Hypothalamus (tissue), 51 donors: ENCODE measurements around the gene KLHL2.

ENCODE experiments used
- DNase-seq, 51 donors: peaks; one replicate each; lab custom pipeline; 2025; lab: John Stamatoyannopoulos, UW

KLHL2 gene

DNA sequence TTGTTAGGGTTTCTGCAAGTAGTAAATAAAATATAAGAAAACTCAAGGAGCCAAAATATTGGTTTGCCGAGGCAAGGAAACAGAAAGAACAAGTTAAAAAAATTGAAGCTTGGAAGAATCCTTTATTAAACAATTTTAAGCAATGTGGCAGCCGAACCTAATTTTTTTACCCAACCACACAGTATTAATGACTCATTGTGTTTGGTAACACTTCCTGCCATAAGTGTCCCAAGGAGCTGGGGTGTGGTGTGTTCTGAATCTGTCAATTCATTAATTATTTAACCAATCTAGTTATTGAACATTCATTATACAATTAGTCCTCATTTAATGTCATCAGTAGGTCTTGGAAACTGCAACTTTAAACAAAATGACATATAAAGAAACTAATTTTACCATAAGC lies 152.1 kb downstream of the KLHL2 start:
- no peak for DNase-seq

DNA sequence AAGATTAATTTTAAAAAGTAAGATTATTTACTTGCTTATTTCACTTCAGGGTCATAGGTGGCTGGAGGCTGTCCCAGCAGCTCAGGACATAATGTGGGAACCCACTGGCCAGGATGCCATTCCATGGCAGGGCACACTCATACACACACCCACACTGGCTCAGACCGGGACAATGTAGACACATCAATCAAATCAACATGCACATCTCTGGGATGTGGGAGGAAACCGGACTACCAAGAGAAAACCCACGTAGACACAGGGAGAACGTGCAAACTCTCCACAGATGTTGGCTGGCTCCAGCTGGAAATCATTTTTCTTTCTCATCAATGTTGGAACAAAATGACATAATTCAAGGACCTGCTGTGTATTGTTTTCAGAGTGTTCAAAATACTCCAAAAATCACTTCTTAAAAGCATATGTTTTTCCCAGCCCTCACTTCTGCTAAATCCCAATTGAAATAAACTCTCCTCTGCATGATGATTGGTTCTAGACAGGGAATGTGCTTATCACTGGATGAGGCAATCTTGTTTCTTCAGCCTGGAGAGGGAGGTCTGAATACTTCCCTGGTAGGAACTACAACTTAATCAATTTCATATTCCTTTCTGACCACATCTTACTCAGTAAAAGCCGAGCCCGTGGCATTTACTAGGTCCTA lies 152.8 kb downstream of the KLHL2 start:
- no peak for DNase-seq

DNA sequence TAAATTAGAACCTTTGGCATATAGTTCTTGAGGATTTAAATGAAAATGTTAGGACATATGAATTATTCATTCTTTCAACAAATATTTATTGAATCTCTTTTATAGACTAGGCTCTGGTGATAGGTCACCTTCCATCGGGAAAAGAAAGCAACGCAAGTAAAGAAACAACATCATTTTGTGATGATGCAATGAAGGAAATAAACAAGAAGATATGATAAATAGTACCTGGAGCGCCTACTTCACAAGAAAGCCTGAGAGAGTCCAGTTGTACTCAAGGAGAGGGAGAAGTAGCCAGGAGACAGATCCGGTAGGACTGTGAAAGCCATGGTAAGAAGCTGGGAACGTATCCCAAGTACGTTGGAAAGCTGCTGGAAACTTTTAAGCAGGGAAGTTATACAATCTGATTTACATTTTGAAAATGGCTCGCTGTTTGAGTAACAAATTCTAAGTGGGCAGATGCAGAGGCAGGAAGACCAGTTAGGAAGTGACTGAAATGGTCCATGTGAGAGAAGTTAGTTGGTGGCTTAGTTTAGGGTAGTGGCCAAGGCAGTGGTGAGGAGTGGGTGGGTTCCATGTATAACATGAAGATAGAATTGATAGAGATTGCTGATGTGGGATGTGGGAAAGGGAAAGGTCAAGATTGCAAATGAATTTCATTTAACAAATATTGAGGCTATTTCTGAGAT lies 153.8 kb downstream of the KLHL2 start:
- DNase-seq = no peak

DNA sequence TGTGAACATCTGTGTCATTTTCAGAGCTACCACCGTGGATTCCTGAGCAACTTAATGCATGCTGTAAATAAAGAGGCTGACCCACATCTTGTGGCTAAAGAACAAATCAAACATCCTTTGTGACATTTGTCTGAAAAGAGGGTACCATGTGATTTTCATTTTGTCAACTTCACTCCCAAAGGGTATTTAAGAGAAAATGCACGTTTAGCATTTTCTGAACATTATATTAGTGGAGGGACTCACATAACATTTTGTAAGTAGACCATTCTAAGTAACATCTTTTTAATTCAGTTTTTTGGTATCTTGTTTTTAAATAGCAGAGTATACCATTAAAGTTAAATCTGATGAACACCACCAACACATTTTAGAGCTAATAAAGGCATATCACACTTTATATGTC lies 154.4 kb downstream of the KLHL2 start:
- DNase-seq = no peak

DNA sequence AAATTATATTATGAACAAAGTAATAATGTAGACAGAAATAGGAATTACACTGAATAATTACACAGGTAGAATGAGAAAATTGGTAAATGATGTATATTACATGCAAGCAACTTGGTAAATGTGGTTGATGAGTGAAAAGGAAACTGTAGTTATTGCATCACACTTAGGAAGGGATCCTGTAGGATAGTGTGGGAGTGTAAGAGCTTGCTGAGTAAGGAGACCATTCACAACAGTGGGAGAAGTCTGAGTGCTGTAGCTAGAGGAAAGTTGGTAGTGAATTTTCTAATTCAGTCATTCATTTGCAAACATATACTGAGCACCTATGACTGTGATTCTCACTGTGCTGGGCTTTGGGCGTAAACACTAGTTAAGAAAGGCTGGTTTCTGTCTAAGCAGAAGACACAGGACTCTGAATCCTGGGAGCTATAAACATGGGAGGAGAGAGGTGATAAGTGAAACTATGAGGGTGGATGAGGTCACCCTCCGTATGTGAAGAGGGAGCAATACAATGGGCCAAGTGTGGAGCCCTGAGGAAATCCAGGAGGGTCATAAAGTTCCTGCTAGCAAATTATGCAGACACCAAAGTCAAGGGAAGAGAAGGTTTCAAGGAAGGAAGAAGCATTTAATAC lies 157.2 kb downstream of the KLHL2 start:
- DNase-seq = no peak

DNA sequence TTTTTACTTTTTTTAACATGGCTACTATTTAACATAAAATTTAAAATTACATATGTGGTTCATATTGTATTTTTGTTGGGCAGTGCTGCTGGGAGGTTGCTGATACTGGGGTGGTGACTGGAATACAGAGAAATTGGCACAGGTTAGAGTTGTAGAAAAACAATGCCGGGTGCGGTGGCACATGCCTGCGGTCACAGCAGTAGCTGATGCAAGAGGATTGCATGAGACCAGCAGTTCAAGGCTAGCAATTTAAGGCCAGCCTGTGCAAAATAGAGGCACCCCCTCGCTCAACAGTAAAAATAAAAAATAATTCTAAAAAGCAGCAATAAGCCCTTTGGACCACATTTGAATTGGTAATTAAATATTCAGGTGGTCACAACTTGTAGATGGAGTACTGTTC lies 159.7 kb downstream of the KLHL2 start:
- DNase-seq = no peak

DNA sequence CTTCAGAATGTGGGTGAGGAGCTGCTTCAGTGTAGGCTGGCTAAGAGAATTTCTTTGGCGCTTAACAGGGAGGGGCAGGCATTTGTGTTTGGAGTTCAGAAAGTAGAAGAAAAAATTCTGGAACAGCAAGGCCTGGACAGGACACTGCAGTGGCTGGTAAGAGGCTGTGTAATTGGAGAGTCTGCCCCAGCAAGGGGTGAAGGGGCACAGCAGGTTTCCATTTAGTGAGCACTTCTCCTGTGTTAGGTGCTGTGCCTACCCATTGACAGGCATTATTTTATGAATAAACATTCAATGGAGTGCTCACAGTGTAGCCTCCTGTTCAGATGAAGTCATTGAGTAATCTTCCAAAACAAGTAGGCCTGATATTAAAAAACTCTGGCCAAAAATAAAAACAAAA lies 160.8 kb downstream of the KLHL2 start:
- DNase-seq = no peak

DNA sequence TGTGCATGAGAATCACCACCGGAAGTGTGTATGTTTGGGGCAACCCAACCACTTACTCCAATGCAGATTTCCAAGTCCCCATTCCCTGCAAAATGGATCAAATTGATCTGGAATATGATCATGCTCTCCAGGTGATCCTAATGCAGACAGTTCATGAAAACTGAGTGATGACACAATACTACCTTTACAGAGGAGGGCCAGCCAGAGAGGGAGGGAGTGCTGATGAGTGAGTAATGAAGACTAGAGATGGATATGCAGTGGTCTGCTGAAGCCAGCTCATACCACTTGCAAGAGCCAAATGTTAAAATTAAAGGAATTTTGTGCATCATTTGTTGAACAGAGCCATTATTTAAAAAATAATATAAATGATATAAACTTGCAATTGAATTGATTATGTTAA lies 161.2 kb downstream of the KLHL2 start:
- DNase-seq = no peak

DNA sequence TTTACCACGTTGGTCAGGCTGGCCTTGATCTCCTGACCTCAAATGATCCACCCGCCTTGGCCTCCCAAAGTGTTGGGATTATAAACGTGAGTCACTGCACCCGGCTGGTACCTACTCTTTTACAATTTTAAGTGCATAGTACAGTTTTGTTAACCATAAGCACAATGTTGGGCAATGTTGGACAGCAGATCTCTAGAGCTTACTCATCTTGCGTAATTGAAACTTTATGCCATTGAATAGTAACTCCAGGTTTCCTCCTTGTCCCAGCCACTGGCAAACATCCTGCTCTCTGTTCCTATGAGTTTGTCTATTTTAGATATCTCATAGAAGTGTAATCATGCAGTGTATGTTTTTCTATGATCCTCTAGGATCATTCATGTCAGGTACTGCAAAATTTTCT lies 162.2 kb downstream of the KLHL2 start:
- DNase-seq = no peak

DNA sequence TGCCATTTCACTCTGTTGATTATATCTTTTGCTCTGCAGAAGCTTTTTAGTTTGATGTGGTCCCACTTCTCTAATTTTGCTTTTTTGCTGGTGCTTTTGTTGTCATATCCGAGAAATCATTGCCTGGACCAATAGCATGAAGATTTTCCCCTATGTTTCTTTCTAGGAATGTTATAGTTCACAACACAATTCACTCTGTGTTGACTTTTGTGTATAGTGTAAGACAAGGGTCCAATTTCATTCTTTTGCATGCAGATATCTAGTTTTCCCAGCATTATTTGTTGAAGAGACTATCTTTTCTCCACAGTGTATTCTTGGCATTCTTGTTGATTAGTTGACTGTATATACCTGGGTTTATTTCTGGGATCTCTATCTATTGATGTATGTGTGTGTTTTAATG lies 163.2 kb downstream of the KLHL2 start:
- DNase-seq = no peak
